PFSK-1 (cell line): Measurements from ENCODE around the gene PRRC1.

Source experiments
- POLR2AphosphoS5 ChIP-seq: IDR thresholded peaks from 2 replicates; pipeline ENCODE4 v1.6.1; 2012; ENCODE audit warnings: low read depth, mild to moderate bottlenecking, control low read depth, low read length, moderate library complexity
- SIN3A ChIP-seq: IDR thresholded peaks from 2 replicates; pipeline ENCODE4 v1.6.1; 2012; ENCODE audit warnings: mild to moderate bottlenecking, low read length, moderate library complexity, borderline replicate concordance; ENCODE audit not compliant: insufficient read depth
- TAF1 ChIP-seq: IDR thresholded peaks from 2 replicates; pipeline ENCODE4 v1.6.1; 2012; ENCODE audit warnings: low read length, control low read depth, borderline replicate concordance; ENCODE audit not compliant: insufficient read depth

- TF ChIP-seq POLR2AphosphoS5 (no peak), SIN3A (no peak), TAF1 (no peak)
Observed at GRCh38 chr5:127588368-127588767, 70.9 kb downstream of the PRRC1 start.
